HepG2 (cell line): ENCODE results near the gene MUC6.

Experiments used
- CREM ChIP-seq, 2 experiments: sonication (generic) in 1 of 2; formaldehyde crosslinking in 1 of 2; IDR thresholded peaks; 2 replicates each; pipeline versions ENCODE4 v1.4.0 to v1.6.1; 2016 to 2020; ENCODE audit warnings: antibody characterized with exemption in 1 of 2, mild to moderate bottlenecking in 1 of 2, missing genetic modification reagents in 1 of 2
- CTCF ChIP-seq: sonication (generic); formaldehyde crosslinking; IDR thresholded peaks from 2 replicates; pipeline ENCODE4 v1.5.0; 2020; ENCODE audit warnings: mild to moderate bottlenecking, missing genetic modification reagents, moderate library complexity
- ELF1 ChIP-seq: sonication (generic); formaldehyde crosslinking; IDR thresholded peaks from 2 replicates; pipeline ENCODE4 v1.4.0; 2020; ENCODE audit warnings: missing genetic modification reagents
- ELF4 ChIP-seq: sonication (generic); formaldehyde crosslinking; IDR thresholded peaks from 2 replicates; pipeline ENCODE4 v1.5.0; 2020; ENCODE audit warnings: missing genetic modification reagents, mild to moderate bottlenecking, moderate library complexity, borderline replicate concordance
- EZH2 ChIP-seq: conservative IDR thresholded peaks from 2 replicates; pipeline ENCODE4 v1.6.1; 2012; ENCODE audit warnings: mild to moderate bottlenecking, low read depth, low read length, moderate library complexity
- FOXA1 ChIP-seq, 2 experiments: fragments of 450-650 bp in 1 of 2; sonication (generic) in 1 of 2; formaldehyde crosslinking in 1 of 2; IDR thresholded peaks; 2 replicates each; pipeline versions ENCODE4 v1.4.0 to v1.6.1; 2016 to 2020; ENCODE audit warnings: missing genetic modification reagents in 1 of 2
- KDM3A ChIP-seq: IDR thresholded peaks from 2 replicates; pipeline ENCODE4 v1.6.1; 2018; ENCODE audit warnings: low read depth, missing compliant biosample characterization
- MAFK ChIP-seq, 2 experiments: IDR thresholded peaks in 1 of 2; conservative IDR thresholded peaks in 1 of 2; 2 replicates each; pipeline ENCODE4 v1.6.1; 2011; ENCODE audit warnings: improper control_type of control experiment in 2 of 2, low read length in 2 of 2
- MAZ ChIP-seq, 2 experiments: sonication (generic) in 1 of 2; formaldehyde crosslinking in 1 of 2; IDR thresholded peaks; 2 replicates each; pipeline versions ENCODE4 v1.5.0 to v1.6.1; 2012 to 2020; ENCODE audit warnings: low read depth in 2 of 2, mild to moderate bottlenecking in 2 of 2, borderline replicate concordance in 1 of 2, improper control_type of control experiment in 1 of 2, low read length in 1 of 2, missing genetic modification reagents in 1 of 2, moderate library complexity in 1 of 2
- NFE2L2 ChIP-seq: fragments of 150-350 bp; IDR thresholded peaks from 2 replicates; pipeline ENCODE4 v1.6.1; 2014; ENCODE audit warnings: low read length
- PBX3 ChIP-seq: sonication (generic); formaldehyde crosslinking; IDR thresholded peaks from 2 replicates; pipeline ENCODE4 v1.8.1; 2023; ENCODE audit warnings: missing genetic modification reagents, inconsistent platforms, borderline replicate concordance
- SP2 ChIP-seq: sonication (generic); formaldehyde crosslinking; IDR thresholded peaks from 2 replicates; pipeline ENCODE4 v1.5.1; 2020; ENCODE audit warnings: mild to moderate bottlenecking, missing genetic modification reagents
- TEAD2 ChIP-seq: sonication (generic); formaldehyde crosslinking; IDR thresholded peaks from 2 replicates; pipeline ENCODE4 v1.9.0; 2021; ENCODE audit warnings: missing genetic modification reagents
- USF2 ChIP-seq, 2 experiments: sonication (generic) in 1 of 2; formaldehyde crosslinking in 1 of 2; IDR thresholded peaks; 2 replicates each; pipeline versions ENCODE4 v1.5.1 to v1.6.1; 2011 to 2020; ENCODE audit warnings: borderline replicate concordance in 1 of 2, low read depth in 1 of 2, low read length in 1 of 2, mild to moderate bottlenecking in 1 of 2, missing genetic modification reagents in 1 of 2, moderate library complexity in 1 of 2

- TF ChIP-seq MAFK (conservative IDR thresholded peaks at IDR 0.05 in 1 of 2, IDR thresholded peaks at IDR 0.05 in 1 of 2; ENCODE audit: low read length in 2 of 2), result no peak
- TF ChIP-seq SP2 (CRISPR knock-in tag), result no peak
- no peak for TF ChIP-seq PBX3 (CRISPR knock-in tag)
- no peak for TF ChIP-seq EZH2
- no peak for TF ChIP-seq TEAD2 (CRISPR knock-in tag)
- no peak for TF ChIP-seq CREM (IDR thresholded peaks at IDR 0.05)
- no peak for TF ChIP-seq CREM (CRISPR knock-in tag; IDR thresholded peaks at IDR 0.05)
- TF ChIP-seq CTCF (CRISPR knock-in tag), result no peak
- TF ChIP-seq USF2 (IDR thresholded peaks at IDR 0.05; ENCODE audit: low read depth, low read length), result no peak
- no peak for TF ChIP-seq USF2 (CRISPR knock-in tag; IDR thresholded peaks at IDR 0.05; ENCODE audit: borderline replicate concordance)
- TF ChIP-seq FOXA1 (IDR thresholded peaks at IDR 0.05), result no peak
- TF ChIP-seq FOXA1 (CRISPR knock-in tag; IDR thresholded peaks at IDR 0.05), result no peak
- no peak for TF ChIP-seq ELF1 (CRISPR knock-in tag)
- no peak for TF ChIP-seq MAZ (IDR thresholded peaks at IDR 0.05; ENCODE audit: borderline replicate concordance, low read depth, low read length)
- TF ChIP-seq MAZ (CRISPR knock-in tag; IDR thresholded peaks at IDR 0.05; ENCODE audit: low read depth), result no peak
- TF ChIP-seq NFE2L2, result no peak
- no peak for TF ChIP-seq KDM3A (CRISPR knock-in tag)
- no peak for TF ChIP-seq ELF4 (CRISPR knock-in tag)
Measured at GRCh38 chr11:1034456-1035295, 1.8 kb downstream of the MUC6 start.
